Stimulated activated CD8-positive, alpha-beta memory T cell treated with anti-CD3 and anti-CD28 coated beads, Interleukin-4, amount 100 ng/mL, for 48 hours (primary cell): Measurements from ENCODE around the gene PTPRD.

Experiments
- DNase-seq: peaks from one replicate; pipeline ENCODE4 v3.0.0-alpha.2; 2020

The PTPRD gene

DNA sequence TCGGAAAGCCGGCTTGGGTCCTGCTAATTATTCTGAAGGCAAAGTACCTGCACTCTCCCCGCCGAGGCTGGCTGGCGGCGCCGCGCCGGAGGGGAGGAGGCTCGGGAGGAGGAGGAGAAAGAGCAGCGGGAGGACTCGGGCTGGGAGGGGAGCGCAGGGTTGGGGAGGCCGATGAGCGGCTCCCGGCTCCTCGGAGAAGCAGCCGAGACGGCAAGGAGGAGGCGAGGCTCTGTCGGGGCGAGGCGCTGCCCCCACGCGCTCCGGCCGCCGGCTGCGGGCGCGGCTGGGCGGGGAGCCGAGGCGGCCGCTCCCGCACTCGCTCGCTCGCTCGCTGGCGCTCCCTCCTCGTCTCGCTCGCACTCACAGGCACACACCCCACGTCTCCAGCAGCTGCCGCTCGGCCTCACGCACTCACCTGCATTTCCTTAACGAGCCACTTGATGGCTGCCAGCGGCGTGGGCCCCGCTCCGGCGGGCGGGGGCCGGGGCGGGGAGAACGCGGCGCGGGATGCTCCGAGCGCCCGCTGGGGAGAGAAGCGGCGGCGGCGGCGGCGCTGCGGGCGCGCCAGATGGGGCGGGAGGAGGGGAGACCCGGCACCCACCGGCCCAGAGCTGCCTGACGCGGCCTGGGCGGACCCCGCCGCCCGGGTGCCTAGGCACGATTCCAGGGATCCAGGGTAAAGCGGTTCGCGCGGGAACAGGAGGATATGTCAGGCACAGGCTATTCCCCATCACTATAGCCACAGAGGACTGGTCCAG, at the start of gene PTPRD:
TSS of gene PTPRD (minus strand) at position 362 of the 758 bp plus-strand sequence.
- DNase-seq: peak; percentile 27

DNA sequence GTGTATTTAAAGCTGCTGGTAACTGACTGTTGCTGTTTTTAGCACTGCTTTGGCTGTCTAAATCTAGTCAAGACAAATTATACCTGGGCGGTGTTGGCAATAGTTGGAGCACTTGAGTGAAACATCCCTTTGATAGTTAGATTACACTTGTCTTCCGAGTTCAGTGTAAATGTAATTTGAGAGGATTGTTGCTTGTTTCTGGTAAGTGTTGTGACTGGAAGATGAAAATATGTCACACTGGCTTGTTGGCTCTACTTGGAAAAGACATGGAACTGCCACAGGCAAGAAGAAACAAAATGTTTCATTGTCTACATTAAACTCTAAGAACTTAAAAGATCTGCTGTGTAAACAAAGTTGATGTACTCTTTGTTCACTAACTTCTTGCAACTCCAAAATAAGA, 49.2 kb upstream of the PTPRD start:
- no peak for DNase-seq

DNA sequence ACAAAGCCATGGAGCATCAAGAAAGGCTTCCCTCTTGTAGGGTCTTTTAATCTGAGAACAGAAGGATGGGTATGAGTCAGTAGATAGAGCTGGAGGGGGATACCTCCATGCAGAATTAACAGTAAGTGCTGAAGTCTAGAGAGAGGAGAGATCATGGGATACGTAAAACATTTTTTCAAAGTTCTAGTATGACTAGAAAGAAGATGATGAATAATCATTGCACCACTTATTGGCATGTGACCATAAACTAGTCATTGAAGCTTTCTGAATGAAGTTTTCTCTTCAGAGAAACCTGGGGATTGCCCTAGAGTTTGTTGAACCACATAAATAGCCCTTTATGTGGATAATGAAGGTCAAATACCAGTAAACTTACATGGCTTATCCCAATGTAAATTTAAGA, 48.6 kb upstream of the PTPRD start:
- no peak for DNase-seq

DNA sequence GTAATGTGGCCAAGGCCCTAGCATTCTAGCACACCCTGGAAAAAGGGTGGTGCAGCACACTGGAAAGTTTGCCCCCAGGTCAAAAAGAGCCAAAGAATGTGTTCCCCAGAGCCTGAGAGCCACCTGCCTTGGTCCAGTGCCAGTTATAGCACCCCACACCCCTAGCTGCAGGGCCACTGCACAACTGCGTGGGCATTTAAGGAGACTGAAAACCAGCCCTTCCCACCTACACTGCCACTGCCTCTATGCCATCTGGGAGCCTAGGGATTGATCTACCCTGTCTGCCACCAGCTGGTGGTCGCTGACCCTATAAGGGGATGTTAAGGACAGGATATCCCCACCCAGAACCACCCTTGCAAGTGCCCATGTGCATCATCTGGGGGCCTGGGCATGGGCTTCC, 38.2 kb upstream of the PTPRD start:
- no peak for DNase-seq

DNA sequence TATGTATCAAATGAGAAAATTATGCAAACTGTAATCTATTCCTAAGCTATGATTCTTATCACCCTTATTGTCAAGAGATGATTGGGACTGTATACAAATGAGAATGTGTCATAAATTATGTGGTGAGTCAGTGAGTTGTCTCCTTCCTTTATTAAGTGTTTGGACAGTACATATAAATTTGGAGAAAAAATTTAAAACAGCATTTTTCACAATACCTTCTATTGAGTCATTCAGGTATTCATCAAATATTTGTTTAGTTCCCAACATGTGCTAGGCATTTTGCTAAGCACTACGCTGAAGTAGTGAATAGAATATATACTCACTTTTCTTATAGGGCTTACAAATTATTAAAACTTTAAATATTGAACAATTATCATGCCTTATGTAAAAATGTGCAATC, 36.3 kb upstream of the PTPRD start:
- DNase-seq: no peak

DNA sequence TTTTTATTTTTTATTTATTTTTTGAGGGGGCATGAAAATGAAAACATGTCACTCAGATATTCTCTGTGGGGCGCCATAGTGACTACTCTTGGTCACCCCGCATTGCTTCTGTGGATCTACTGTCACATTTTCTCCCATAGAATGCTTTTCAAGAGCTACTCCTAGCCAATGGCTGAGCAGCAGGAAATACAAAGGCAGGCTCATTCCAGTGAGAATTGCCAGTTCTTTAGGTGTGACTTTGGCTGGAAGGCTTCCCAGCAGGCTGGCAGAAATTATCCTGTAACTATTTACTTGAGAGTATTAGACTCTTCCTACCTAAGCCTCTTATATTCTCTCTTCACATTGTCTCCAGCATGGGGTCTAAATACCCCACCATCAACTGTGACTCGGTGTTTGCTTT, 21.0 kb upstream of the PTPRD start:
- DNase-seq: no peak

DNA sequence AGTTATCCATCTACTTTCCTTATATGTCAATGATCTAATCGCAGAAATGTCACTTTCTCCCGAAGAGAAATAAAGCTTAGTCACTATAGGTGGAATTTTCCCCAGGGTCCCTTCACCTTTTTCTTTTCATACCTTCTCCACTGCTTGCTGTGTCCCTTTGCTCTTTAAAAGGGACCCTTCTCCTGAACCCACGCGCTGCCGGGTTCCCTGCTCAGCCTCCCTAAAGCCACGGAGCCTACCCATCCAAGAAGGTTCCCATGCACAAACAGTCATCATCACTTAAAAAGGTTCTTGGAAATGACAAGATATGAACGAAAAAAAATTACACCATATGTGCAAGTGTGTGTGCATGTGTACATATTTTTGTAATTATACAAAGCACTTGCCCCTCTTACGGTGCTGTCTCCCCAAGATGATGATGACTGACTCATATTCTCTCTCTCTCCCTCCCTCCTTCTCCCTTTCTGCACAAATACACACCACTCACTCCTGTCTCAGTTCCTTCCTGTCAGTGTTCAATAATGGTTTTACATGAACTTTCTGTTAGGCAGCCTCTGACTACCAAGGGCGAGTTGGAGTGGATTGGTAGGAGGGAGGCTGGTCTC, 1.5 kb upstream of the PTPRD start:
- no peak for DNase-seq

DNA sequence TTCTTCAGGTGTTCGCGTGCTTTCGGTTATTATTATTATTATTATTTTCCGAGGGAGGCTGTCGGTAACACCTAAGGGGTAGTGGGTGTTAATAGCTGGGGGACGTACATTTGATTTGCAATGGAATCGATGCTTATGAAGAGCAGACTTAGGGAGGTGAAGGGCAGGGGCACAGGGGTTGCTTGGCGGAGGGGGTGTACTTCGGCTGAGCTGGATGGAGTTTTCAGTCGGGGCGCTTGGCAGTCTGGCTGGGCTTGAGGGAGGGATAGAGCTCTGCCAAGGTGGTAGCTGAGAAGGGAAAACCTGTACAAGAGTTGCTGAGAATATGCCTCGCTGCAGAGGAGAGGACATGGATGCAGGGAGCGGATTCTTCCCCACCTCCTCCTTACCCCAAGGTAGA, 617 bp upstream of the PTPRD start:
- DNase-seq: no peak

DNA sequence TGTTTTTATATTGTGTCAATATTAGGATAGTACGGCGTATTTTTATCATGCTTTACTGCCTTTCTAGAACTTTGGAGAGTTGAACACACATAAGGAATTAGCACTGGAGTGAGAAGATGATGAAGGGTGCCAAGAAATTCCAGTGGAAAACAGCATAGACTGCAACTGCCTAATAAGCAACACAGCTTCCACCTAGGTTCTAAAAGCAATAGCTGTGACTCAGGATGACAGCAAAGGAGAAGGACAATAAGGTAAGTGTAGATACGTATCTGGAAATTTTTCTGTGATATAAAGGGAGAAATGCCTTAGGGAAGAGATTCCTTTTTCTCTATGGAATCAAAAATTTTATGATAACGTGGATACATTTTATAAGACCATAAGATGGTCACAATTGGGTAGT, 7.4 kb downstream of the PTPRD start:
- DNase-seq: no peak

DNA sequence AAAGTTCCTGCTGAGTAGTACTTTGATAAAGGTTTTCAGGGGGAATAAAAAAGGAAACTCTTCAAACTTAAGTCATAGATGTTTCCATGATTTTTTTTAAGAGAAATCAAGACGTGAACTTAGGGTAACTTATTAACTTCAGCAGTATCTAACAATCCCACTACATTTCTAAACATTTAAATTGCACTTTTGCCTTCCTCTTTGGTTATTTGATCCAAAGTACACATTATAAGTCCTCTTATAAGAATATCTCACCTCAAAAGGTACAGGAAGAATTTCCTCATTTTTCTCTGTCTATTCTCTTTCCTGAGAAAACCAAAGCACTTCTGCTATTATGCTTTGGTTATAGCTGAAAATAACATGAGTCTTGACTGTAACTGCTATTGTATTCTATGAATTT, 7.9 kb downstream of the PTPRD start:
- DNase-seq: no peak

DNA sequence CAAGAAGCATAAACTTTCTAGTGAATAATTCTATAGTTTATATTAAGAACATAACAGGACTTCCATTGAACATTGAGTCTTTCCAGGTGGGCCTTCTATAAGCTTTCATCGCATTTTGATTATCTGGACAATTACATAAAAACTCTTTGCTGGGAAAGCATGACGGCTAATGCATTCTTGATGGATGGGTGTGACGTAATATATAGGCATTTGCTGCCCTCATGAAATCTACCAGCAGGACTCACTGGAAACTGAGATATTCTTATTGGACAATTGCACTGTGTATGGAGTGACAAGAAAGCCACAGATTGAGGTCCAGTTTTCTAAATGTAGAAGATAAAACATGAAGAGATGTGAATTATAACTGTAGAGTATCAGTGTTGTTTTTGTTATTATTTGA, 15.0 kb downstream of the PTPRD start:
- DNase-seq: no peak

DNA sequence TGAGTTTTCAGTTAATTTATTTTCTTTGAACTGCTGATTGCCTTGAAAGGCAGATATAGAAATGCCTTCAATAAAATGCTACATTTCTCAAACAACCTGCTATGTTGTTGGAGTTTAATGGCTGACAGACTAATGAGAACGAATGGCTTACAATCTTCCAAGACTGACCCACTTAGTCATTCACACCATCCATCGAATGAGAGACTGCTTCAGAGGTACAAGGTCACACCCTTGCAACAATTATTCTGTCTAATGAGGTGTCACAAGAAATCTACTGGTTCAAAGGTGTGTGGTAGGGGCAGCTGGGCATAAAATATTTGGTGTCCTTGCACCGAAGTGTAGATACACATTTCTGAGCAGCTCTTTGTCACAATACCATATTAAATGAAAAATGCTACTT, 18.3 kb downstream of the PTPRD start:
- no peak for DNase-seq

DNA sequence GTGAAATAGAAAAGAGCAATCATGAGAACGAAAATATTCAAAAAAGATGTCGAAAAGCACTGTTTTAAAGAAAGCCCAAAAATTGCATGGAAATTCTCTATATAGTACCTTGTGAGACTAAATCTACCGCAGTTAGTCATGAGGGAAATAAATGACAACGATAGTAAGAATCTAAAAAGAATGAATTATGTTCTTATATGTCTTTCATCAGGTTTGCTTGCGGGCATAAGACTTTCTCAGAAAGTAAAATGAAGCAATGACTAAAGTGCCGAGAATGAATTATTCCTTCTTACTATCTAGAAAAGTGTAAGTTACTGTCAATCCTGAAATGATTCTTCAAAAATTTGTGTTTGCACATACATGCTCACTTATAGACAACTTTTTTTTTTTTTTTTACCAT, 26.4 kb downstream of the PTPRD start:
- DNase-seq: no peak

DNA sequence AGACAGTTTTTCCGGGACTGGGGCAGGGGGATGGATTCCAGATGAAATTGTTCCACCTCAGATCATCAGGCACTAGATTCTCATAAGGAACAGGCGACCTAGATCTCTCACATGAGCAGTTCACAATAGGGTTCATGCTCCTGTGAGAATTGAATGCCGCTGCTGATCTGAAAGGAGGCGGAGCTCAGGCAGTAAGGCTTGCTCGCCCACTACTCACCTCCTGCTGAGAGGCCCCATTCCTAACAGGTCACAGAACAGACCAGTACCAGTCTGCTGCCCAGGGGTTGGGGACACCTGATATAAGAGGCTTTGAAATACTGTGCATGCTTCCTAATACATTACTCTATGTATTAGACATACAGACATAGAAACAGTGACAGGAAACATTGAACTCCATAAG, 41.1 kb downstream of the PTPRD start:
- DNase-seq: no peak

DNA sequence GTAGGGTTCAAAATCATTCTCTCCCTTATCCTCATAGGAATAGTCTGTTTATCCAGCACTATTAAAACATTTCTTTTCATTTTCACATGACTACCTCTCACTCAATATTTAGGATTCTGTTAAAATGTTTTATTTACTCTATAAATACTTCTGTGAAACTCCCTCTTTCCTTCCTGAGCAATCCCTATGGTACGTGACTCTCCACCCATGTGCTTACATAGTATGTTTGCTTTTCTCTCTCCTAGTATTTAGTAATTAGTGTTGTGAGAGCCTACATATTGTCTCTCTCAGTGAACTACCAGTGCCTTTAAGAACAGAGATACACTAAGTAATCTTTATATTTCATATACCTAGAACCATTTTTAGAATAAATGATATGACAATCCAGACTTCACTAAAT, 46.0 kb downstream of the PTPRD start:
- DNase-seq: no peak

DNA sequence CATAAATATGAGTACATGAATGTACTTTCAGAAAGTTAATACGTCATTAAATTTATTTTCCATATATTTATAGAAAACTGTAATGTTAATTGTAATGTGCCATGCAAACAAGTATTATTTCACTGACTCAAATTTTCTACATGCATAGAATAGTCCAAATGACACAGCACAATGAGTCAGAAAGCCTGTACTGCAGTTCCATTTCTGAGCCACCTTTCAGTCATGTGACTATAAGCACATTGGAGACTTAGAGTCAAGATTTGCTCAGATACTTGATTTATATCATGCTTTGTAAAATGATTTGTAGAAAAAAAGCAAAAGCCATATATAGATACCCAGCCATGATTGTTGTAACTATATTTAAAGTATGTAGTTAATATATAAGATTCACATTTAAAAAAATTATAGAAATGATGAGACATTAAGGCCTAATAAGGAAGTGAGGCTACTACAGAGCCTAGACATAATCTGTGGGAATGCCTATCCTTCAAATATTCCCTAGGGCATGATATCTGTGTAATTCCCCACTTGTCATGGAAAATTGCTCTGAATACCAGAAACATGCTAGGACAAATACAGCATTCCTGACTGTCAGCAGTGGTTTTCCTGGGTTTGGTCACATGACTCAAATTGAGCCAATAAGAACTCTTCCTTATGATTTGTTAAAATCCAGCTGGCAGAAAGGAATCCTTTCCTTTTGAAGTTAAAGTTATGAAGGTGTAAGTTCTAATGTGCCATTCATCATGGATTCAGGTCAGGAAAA, 50.0 kb downstream of the PTPRD start:
- no peak for DNase-seq

DNA sequence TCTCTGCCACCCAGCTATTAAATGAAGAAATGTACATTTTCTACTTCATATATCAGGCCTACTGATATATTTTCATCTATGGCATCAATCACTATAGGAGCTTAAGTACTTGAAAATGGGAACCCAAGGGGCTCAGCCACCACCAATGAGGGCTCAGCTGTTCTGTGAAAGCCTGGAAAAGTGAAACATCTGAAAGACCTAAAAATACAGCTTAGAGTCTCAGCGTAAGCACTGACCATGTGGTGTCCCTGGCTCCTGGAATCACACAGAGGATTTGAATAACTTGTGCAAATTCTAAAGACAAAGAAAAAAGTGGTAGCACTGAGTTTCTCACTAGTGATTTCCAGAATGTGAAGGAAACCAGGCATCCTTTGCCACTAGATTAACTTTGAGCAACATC, 64.5 kb downstream of the PTPRD start:
- no peak for DNase-seq

DNA sequence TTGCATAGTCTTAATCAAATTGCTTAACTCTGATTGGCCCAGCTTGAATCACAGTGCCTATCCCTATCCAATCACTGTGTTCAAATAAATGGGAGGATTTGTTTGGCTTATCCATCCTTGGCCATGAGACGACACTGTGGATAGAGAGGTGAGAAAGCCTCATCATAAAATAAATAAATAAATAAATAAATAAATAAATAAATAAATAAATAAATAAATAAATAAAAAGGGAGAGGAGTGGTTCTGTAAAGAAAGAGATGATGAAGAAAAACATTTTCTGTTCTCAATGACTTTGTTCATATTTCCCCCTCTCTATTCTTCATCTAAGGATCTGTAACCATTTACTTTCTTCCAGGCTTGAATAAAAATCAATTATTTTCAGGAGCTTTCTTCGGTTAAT, 74.7 kb downstream of the PTPRD start:
- no peak for DNase-seq

DNA sequence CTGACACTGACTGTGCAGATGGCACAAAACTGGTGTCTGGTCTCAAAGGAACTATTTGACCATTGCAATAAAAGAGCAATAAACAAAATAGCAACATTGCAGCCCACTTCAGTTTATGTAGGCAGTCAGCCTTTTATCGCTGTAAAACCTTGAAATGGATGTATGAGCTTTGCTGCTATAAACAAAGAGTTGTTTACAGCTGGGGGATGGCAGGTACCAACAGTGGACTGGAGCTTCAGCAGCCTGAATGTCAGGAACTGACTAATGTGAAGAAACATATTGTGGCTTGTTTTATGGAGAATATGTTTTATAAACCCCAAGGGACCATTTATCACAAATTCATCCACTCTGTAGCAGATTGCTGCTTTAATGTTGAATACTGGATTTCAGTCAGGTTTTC, 78.0 kb downstream of the PTPRD start:
- DNase-seq: no peak

DNA sequence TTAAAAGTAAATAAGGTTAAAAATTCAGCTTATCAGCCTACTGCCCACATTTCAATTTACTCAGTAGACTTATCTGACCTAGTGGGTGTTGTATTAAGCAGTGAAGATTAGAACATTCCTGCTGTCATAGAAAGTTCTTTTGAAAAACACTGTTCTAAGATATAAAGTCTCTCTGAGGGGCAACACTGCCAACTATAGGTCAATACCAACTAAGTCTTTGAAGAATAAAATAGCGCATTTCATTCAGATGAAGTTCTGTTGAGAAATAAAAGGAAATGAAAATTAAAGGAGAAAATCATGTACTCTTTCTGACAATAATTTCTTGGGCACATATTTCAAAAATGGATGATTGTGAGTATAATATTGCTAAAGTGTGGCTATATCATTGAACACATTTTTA, 86.8 kb downstream of the PTPRD start:
- DNase-seq: no peak

DNA sequence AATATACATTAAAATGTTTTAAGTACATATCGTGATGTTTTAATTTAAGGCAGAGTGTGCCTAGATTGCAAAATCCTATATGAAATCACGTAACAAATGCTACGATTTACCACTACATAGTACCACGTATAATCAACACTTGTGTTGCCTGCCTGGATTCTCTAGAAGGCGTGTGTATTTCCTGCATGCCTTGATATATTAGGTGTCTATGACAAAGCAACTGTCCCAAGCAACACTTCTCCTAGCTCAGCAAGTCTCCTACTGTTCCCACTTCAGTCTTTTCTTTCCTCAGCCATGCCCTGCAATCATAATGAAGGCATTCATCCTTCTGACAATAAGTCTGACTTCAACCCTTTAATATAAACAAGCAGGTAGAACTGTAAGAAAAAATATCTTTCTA, 89.6 kb downstream of the PTPRD start:
- no peak for DNase-seq

DNA sequence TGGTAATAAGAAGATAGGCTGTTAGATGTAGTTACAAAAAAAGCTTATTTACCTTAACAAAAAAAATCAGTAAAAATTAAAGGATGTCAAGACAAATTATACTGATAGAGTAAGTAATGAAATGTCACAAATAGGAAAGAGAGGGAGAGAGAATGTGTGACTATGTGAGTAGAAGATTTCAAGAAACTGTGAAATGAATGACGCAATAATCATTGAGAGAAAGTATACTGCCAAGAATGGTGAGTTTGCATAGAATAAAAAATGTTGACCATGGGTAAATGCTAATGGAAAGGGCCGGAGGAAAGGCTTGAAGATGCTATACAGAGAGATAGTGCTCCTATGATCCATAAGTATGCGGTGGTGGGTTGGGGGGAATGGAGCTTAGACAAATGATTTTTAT, 100.7 kb downstream of the PTPRD start:
- no peak for DNase-seq

DNA sequence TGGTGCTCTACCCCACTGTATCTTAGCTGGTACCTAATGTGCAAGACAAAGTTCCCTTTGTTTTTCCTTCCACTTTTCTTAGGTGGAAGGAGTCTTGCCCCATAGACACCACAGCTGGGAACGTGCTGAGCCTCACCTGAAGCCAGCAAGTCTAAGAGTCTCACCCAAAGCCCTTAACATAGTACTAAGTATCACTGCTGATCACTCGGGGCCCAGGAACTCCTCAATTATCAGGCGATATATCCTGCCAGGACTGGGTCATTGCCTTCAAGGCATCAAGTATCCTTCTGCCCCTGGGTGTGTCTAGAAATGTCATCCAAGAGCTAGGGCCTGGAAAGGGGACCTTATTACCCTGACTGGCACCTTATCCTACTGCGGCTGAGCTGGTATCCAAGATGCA, 123.9 kb downstream of the PTPRD start:
- no peak for DNase-seq

DNA sequence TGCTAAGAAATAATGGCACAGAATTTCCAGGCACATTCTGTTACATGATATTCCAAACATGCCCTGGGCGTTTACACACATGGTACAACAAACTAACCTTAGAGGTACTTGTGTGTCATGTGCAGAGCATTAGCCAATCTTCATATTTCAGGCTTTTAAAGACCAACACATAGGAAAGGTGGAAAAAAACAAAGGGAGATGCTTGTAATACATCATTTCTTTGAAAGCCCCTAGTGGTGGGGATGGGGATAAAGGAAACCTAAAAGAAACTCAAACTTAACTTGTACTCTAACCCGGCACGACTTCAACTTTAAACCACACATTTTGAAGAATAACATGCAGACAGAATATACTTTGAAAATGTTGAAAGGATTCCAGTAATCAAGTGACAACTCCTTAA, 133.6 kb downstream of the PTPRD start:
- DNase-seq: no peak
